ENCODE measurements around the gene SPHK2.

DNA sequence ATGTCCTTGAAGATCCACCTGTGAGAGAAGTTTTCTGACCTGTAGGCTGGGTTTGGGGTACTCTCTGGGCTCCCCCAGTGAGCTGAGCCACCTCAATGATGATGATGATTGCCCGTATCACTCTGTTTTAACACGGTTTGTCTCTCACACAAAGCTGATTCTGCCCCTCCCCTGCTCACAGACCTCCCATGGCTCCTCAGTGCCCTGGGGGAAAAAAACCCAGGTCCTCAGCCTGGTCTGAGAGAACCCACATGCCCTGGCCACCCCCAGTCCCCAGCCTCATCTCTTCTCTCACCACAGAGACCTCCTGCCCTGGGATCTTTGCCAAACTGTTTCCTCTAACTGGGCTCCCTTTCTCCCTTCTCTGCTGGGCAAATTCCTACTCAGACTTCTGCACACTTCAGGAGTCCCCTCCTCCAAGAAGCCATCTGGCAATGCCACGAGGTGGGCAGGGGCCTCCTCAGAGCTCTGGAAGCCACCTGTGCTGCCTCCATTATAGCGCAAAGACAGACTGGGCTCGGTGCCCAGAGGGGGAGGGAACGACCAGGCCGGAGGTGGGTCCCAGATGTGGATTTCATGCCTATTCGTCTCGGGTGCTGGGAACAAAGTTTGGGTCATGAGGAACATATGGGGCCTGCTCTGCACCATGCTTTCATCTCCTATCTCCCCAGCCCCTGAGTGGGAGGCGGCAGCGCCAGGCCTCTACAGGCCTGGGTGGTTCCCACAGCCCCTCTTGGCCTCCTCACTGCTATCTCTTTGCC lies 35.2 kb downstream of the SPHK2 start:
- no peak for TF ChIP-seq SUZ12 (IDR thresholded peaks at IDR 0.05)
- TF ChIP-seq SP1 (IDR thresholded peaks at IDR 0.05): no peak
- no peak for TF ChIP-seq FOXK2 (IDR thresholded peaks at IDR 0.05)
- TF ChIP-seq FOXM1 (IDR thresholded peaks at IDR 0.05; ENCODE audit: borderline replicate concordance): no peak
- TF ChIP-seq HDGF (IDR thresholded peaks at IDR 0.05; ENCODE audit: borderline replicate concordance): no peak
- TF ChIP-seq ELF4 (IDR thresholded peaks at IDR 0.05): no peak
- no peak for TF ChIP-seq ARNT (IDR thresholded peaks at IDR 0.05)
